ENCODE measurements around the gene KRTAP10-4.
"Not testable (repeated sequence)": the region's sequence is repeated elsewhere in the genome, so short reads cannot be mapped to it uniquely, and the experiment has no call there.

Gene KRTAP10-4

DNA sequence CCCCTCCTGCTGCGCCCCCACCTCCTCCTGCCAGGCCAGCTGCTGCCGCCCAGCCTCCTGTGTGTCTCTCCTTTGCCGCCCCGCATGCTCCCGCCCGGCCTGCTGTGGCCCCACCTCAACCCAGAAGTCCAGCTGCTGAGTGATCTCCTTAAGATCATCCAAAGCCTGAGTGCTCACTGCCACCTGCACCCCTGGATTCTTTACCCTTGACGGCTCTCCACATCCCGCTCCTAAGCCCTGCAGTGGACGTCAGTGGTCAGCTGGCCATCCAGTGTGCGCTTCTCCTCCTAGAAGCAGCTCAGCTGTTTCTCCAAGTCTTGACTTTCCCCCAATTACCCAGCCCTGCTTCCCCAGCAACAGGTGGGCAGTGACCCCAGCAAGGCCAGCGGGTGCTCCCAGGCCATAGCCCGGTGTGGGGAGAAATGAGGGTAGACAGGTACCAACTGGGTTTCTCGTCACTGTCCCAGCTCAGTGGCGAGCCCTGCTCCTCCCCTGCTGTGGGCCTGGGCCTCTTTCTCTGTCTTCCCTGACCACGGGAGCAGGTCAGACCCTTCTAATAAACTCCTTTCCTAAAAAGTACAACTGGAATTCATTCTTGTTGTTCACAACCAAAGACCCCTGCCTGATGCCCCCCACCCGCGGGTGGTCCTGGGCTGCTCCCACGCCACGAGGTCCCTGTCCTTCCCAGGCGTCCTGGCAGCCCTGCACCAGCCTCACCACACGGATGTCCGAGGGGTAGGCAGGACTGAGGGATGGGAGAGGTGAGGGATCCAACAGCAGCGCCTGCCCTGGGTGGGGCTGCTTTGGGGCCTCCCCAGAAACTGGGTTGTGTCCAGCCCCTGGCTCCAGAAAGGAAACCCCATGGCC, 28.3 kb downstream of the KRTAP10-4 start:
- in situ Hi-C loops (cut with MboI; ENCODE audit: low sequenced_read_pairs, unreplicated experiment) = no loop called here
- DNase-seq (ENCODE audit: low spot score) = no peak
- TF ChIP-seq, protein P1, sequence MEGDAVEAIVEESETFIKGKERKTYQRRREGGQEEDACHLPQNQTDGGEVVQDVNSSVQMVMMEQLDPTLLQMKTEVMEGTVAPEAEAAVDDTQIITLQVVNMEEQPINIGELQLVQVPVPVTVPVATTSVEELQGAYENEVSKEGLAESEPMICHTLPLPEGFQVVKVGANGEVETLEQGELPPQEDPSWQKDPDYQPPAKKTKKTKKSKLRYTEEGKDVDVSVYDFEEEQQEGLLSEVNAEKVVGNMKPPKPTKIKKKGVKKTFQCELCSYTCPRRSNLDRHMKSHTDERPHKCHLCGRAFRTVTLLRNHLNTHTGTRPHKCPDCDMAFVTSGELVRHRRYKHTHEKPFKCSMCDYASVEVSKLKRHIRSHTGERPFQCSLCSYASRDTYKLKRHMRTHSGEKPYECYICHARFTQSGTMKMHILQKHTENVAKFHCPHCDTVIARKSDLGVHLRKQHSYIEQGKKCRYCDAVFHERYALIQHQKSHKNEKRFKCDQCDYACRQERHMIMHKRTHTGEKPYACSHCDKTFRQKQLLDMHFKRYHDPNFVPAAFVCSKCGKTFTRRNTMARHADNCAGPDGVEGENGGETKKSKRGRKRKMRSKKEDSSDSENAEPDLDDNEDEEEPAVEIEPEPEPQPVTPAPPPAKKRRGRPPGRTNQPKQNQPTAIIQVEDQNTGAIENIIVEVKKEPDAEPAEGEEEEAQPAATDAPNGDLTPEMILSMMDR (IDR thresholded peaks at IDR 0.05; ENCODE audit: borderline replicate concordance, control extremely low read depth, extremely low read depth, insufficient read depth, missing control alignments) = no peak

DNA sequence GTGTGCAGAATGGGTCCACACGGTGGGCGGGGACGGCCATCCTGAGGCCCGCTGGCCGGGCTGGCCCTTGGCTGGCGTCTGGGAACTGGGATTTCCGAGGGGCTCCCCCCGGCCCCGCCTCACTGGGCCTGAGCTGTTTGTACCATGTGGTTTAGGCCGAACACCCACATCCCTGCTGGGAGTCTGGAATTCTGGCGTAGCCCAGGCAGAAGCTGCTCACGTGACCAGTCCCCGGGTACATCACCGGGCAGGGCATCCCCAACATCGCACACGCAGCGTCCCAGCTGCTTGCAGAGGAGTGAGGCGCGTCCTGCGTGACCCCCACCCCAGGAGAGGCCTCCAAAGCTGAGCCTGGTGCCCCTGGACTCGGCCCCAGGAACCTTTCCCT, 28.9 kb downstream of the KRTAP10-4 start:
- in situ Hi-C loops (cut with MboI; ENCODE audit: low sequenced_read_pairs, unreplicated experiment) = no loop called here
- no peak for DNase-seq (ENCODE audit: low spot score)
- TF ChIP-seq, protein P1 (IDR thresholded peaks at IDR 0.05; ENCODE audit: borderline replicate concordance, control extremely low read depth, extremely low read depth, insufficient read depth, missing control alignments) = no peak

DNA sequence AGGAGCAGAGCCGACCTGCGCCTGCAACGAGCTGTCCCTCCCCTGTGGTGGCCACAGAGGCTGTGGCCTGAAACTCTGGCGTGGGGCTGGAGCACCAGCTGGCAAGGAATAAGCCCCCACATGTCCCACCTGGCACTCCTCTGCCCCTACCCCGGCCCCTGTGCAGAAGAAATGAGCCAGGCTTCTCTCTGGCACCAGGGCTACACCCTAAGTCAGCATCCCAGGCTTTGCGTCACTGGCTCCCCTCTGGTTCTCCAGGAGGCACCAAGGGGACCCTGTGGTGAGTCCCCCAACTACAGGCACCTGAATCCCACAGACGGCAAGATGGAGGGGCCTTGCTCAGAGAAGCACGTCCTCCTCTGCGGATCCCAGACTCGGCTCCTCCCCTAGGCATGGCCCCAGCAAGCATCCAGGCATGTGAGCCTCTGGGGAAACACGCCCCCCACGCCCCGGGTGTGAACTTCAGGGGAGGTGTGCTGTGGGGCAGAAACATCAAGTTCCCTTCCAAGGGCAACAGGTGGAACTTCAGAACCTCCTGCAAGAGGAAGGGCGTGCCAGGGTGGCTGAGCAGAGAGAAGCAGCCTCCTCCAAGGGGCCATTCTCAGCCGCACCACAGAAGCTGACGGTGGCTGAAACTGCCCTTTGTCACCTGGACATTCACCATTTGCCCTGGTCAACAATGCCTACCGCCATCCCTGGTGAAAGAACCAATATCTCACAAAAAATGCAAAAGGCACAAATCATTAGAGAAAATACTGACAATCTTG, 29.8 kb downstream of the KRTAP10-4 start:
- in situ Hi-C loops (cut with MboI; ENCODE audit: low sequenced_read_pairs, unreplicated experiment) = no loop called here
- TF ChIP-seq, protein P1 (IDR thresholded peaks at IDR 0.05; ENCODE audit: borderline replicate concordance, control extremely low read depth, extremely low read depth, insufficient read depth, missing control alignments) = no peak
- no peak for DNase-seq (ENCODE audit: low spot score)

DNA sequence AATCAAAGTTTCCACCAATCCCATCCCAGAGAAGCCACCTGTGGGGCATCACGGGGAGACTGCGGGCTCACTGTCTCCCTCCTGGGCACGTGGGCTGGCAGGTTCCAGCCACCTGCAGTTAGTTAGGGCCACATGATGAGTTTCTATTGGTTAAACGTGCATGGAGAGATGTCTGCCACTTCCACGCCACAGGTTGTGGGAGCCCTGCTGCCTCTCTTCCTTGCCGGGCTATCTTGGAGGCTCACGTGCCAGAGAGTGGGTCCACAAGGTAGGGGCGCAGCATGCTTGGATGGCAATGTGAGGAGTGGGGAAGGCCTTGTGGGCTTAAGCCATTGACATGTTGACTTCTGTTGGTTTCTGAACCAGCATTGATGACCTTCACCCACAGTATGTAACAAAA, 30.4 kb downstream of the KRTAP10-4 start:
- no peak for DNase-seq (ENCODE audit: low spot score)
- TF ChIP-seq, protein P1 (IDR thresholded peaks at IDR 0.05; ENCODE audit: borderline replicate concordance, control extremely low read depth, extremely low read depth, insufficient read depth, missing control alignments) = no peak
- in situ Hi-C loops (cut with MboI; ENCODE audit: low sequenced_read_pairs, unreplicated experiment) = no loop called here

DNA sequence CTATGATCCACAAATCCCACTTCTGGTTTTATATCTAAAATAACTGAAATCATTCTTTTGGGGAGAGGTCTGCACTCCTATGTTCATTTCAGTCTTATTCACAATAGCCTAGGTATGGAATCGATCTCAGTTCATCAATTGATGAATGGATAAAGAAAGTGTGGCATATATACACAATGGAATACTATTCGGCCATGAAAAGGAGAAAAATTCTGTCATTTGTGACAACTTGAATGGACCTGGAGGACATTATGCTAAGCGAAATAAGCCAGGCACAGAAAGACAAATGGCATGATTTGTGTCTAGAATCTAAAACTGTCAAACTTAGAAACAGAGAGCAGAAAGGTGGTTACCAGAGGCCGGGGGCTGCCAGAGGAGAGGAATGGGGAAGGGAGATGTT, 33.0 kb downstream of the KRTAP10-4 start:
- TF ChIP-seq, protein P1 (IDR thresholded peaks at IDR 0.05; ENCODE audit: borderline replicate concordance, control extremely low read depth, extremely low read depth, insufficient read depth, missing control alignments) = no peak
- in situ Hi-C loops (cut with MboI; ENCODE audit: low sequenced_read_pairs, unreplicated experiment) = no loop called here
- no peak for DNase-seq (ENCODE audit: low spot score)

DNA sequence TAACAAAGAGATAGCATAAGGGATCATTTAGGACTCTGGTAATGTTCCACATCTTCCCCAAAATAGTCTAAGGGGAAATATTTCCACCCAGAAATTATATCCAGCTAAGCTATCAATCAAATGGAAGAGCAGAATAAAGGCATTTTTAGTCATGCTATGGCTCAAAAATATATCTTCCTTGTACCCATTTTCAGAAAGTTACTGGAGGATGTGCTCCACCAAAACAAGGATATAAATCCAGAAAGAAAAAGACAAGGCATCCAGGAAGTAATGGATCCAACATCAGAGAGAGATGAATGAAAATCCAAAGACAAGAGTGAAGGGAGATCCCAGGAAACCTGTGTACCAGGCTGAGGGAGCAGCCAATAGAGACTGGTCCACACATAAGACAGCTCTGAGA, 35.7 kb downstream of the KRTAP10-4 start:
- DNase-seq (ENCODE audit: low spot score) = no peak
- TF ChIP-seq, protein P1 (IDR thresholded peaks at IDR 0.05; ENCODE audit: borderline replicate concordance, control extremely low read depth, extremely low read depth, insufficient read depth, missing control alignments) = no peak

DNA sequence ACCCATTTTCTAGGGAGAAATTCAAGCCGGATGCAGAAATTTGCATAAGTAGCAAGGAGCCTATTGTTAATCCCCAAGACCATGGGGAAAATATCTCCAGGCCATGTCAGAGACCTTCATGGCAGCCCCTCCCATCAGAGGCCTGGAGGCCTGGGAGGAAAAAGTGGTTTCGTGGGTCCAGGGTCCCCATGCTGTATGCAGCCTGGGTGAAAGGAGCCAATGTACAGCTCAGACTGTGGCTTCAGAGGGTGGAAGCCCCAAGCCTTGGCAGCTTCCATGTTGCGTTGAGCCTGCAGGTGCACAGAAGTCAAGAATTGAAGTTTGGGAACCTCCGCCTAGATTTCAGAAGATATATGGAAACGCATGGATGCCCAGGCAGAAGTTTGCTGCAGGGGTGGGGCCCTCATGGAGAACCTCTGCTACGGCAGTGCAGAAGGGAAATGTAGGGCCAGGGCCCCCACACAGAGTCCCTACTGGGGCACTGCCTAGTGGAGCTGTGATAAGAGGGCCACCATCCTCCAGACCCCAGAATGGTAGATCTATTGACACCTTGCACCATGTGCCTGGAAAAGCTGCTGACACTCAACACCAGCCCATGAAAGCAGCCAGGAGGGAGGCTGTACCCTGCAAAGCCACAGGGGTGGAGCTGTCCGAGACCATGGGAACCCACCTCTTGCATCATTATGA, 36.8 kb downstream of the KRTAP10-4 start:
- DNase-seq (ENCODE audit: low spot score); in situ Hi-C loops (cut with MboI; ENCODE audit: low sequenced_read_pairs, unreplicated experiment): not testable (repeated sequence)

More for the DNA sequence above, 35.7 kb downstream of the KRTAP10-4 start:
- in situ Hi-C loops (cut with MboI; ENCODE audit: low sequenced_read_pairs, unreplicated experiment) = no loop called here
